HG03064 (cell line): Measurements from ENCODE around the gene F10.
"Not testable (repeated sequence)": the region's sequence is repeated elsewhere in the genome, so short reads cannot be mapped to it uniquely, and the experiment has no call there.

Experiments
- ATAC-seq: cut with Tn5 transposase; IDR thresholded peaks from one replicate; pipeline ENCODE4 v1.9.1; 2021; ENCODE audit warnings: low read depth; ENCODE audit not compliant: unreplicated experiment

F10 gene

GRCh38 chr13:113150550-113151365, 28.2 kb downstream of the F10 start:
- no peak for ATAC-seq

- ATAC-seq, result no peak
These were observed 29.4 kb downstream of the F10 start for GRCh38 chr13:113151745-113152690.

- ATAC-seq, result no peak
These were observed 30.0 kb downstream of the F10 start for GRCh38 chr13:113152691-113152983.

- no peak for ATAC-seq
These were observed 30.6 kb downstream of the F10 start for GRCh38 chr13:113152984-113153809.

- ATAC-seq, result peak; percentile 58
These were observed 31.5 kb downstream of the F10 start for GRCh38 chr13:113153810-113154748.

GRCh38 chr13:113155201-113155600, 32.6 kb downstream of the F10 start:
- ATAC-seq, result no peak

- ATAC-seq, result no peak
These were observed 33.5 kb downstream of the F10 start for GRCh38 chr13:113155982-113156655.

GRCh38 chr13:113157206-113157928, 34.8 kb downstream of the F10 start:
- ATAC-seq, result no peak

- ATAC-seq, result no peak
These were observed 35.5 kb downstream of the F10 start, which contains the start of gene PROZ for GRCh38 chr13:113157929-113158747. Gene PROZ, plus strand, starts transcription at chr13:113158648. Its CDS starts 13 bp downstream, at chr13:113158661.

- ATAC-seq, result no peak
These were observed 36.3 kb downstream of the F10 start for GRCh38 chr13:113158946-113159345.

- ATAC-seq, result no peak
These were observed 37.1 kb downstream of the F10 start for GRCh38 chr13:113159701-113160100.

- ATAC-seq, result no peak
These were observed 38.4 kb downstream of the F10 start for GRCh38 chr13:113160983-113161382.

- ATAC-seq, result no peak
These were observed 38.8 kb downstream of the F10 start for GRCh38 chr13:113161433-113161832.

- not testable (repeated sequence) for ATAC-seq
These were observed 39.4 kb downstream of the F10 start for GRCh38 chr13:113161975-113162374.

- ATAC-seq, result no peak
These were observed 40.4 kb downstream of the F10 start for GRCh38 chr13:113162783-113163685.

- ATAC-seq, result no peak
These were observed 41.9 kb downstream of the F10 start for GRCh38 chr13:113164492-113164891.

GRCh38 chr13:113166266-113166665, 43.7 kb downstream of the F10 start:
- ATAC-seq, result no peak
